ENCODE data around the gene EPHA1.

Gene EPHA1

GRCh38 chr7:143372070-143372469 lies 36.6 kb downstream of the EPHA1 start:
- DNase-seq (ENCODE audit: low read depth) = no peak

- no peak for DNase-seq (ENCODE audit: low read depth)
Measured at GRCh38 chr7:143369678-143370651, 38.7 kb downstream of the EPHA1 start.

GRCh38 chr7:143368387-143368786 lies 40.3 kb downstream of the EPHA1 start:
- DNase-seq (ENCODE audit: low read depth) = no peak

GRCh38 chr7:143367972-143368371 lies 40.7 kb downstream of the EPHA1 start:
- no peak for DNase-seq (ENCODE audit: low read depth)

GRCh38 chr7:143363016-143363937 lies 45.4 kb downstream of the EPHA1 start:
- DNase-seq (ENCODE audit: low read depth) = no peak

- DNase-seq (ENCODE audit: low read depth) = no peak
Measured at GRCh38 chr7:143362131-143363015, 46.3 kb downstream of the EPHA1 start, which contains the start of gene FAM131B. Gene FAM131B (minus strand): TSS chr7:143362713. CDS start chr7:143362603, 110 bp downstream.

- no peak for DNase-seq (ENCODE audit: low read depth)
Measured at GRCh38 chr7:143361552-143362130, 47.0 kb downstream of the EPHA1 start.

GRCh38 chr7:143360788-143361551 lies 47.7 kb downstream of the EPHA1 start:
- DNase-seq (ENCODE audit: low read depth) = no peak

- no peak for DNase-seq (ENCODE audit: low read depth)
Measured at GRCh38 chr7:143359771-143360353, 48.8 kb downstream of the EPHA1 start.

GRCh38 chr7:143358626-143359025 lies 50.0 kb downstream of the EPHA1 start:
- no peak for DNase-seq (ENCODE audit: low read depth)

GRCh38 chr7:143356414-143357050 lies 52.1 kb downstream of the EPHA1 start:
- DNase-seq (ENCODE audit: low read depth) = no peak

- no peak for DNase-seq (ENCODE audit: low read depth)
Measured at GRCh38 chr7:143355450-143356385, 52.9 kb downstream of the EPHA1 start.

GRCh38 chr7:143354965-143355364 lies 53.7 kb downstream of the EPHA1 start:
- DNase-seq (ENCODE audit: low read depth) = no peak

- DNase-seq (ENCODE audit: low read depth) = no peak
Measured at GRCh38 chr7:143354376-143354775, 54.3 kb downstream of the EPHA1 start.

- DNase-seq (ENCODE audit: low read depth) = no peak
Measured at GRCh38 chr7:143352531-143353002, 56.1 kb downstream of the EPHA1 start.

- DNase-seq (ENCODE audit: low read depth) = no peak
Measured at GRCh38 chr7:143351574-143351973, 57.1 kb downstream of the EPHA1 start.

GRCh38 chr7:143351060-143351459 lies 57.6 kb downstream of the EPHA1 start:
- no peak for DNase-seq (ENCODE audit: low read depth)

- DNase-seq (ENCODE audit: low read depth) = no peak
Measured at GRCh38 chr7:143347950-143348349, 60.7 kb downstream of the EPHA1 start.
